MCF 10A (cell line): Measurements from ENCODE around the gene SDR39U1. TPM values are rescaled to one million over a fixed set of nuclear protein-coding genes. Genes with fewer than 3 reads are reported as not detected.
A peak's percentile ranks its signal among the peaks of the same experiment; 100 is the strongest.

ENCODE experiments used
- BruUV-seq: library from RNA; stranded (reverse); fragments of 400-500 nt; replicated peaks from 2 replicates; lab custom pipeline; 2021; lab: Mats Ljungman, UMichigan
- CTCF ChIA-PET: fragments of 300-600 bp; sonication (Branson Sonifier 250); formaldehyde crosslinking; extraction: SDS; loops from one replicate; lab custom pipeline; 2021; ENCODE audit warnings: antibody characterized with exemption, inconsistent platforms; lab: Yijun Ruan, JAX
- POLR2A ChIA-PET: fragments of 300-600, 350-650 bp; sonication (Branson Sonifier 250); formaldehyde crosslinking; extraction: SDS; loops from one replicate; lab custom pipeline; 2020; ENCODE audit warnings: antibody characterized with exemption, inconsistent platforms; lab: Yijun Ruan, JAX
- DNase-seq: peaks from one replicate; pipeline ENCODE4 v3.0.0-alpha.2; 2018; ENCODE audit not compliant: unreplicated experiment
- H3K27ac Mint-ChIP-seq: one replicate; pipeline ENCODE4 v1.8.0; 2022; ENCODE audit warnings: mild to moderate bottlenecking, low read depth, mixed read lengths; ENCODE audit not compliant: unreplicated experiment
- H3K27me3 Mint-ChIP-seq: one replicate; pipeline ENCODE4 v1.8.0; 2022; ENCODE audit warnings: mixed read lengths; ENCODE audit not compliant: insufficient read depth, unreplicated experiment
- H3K36me3 Mint-ChIP-seq: one replicate; pipeline ENCODE4 v1.8.0; 2022; ENCODE audit warnings: mild to moderate bottlenecking, moderate library complexity, mixed read lengths; ENCODE audit not compliant: insufficient read depth, unreplicated experiment
- H3K4me1 Mint-ChIP-seq: one replicate; pipeline ENCODE4 v1.8.0; 2022; ENCODE audit warnings: mixed read lengths; ENCODE audit not compliant: insufficient read depth, unreplicated experiment
- H3K4me3 Mint-ChIP-seq: one replicate; pipeline ENCODE4 v1.8.0; 2022; ENCODE audit warnings: mild to moderate bottlenecking, moderate library complexity, mixed read lengths; ENCODE audit not compliant: unreplicated experiment
- H3K9me3 Mint-ChIP-seq: one replicate; pipeline ENCODE4 v1.8.0; 2022; ENCODE audit warnings: mixed read lengths; ENCODE audit not compliant: unreplicated experiment
- CTCF ChIP-seq: fragments of 200-600 bp; IDR thresholded peaks from one replicate; pipeline ENCODE4 v1.8.0; 2022; ENCODE audit warnings: antibody characterized with exemption, mild to moderate bottlenecking; ENCODE audit not compliant: unreplicated experiment
- intact Hi-C: fragments of 100-400 bp; cut with micrococcal nuclease; formaldehyde crosslinking; loops from 2 replicates; pipeline ENCODE4 v1.14.1; 2022
- total RNA-seq: library from RNA; stranded (reverse); gene quantifications from 2 replicates; pipeline ENCODE4 v1.2.3, GENCODE V29; 2022

The SDR39U1 gene
- total RNA-seq, 1 experiment from 2014 or later = 58.7 TPM

DNA sequence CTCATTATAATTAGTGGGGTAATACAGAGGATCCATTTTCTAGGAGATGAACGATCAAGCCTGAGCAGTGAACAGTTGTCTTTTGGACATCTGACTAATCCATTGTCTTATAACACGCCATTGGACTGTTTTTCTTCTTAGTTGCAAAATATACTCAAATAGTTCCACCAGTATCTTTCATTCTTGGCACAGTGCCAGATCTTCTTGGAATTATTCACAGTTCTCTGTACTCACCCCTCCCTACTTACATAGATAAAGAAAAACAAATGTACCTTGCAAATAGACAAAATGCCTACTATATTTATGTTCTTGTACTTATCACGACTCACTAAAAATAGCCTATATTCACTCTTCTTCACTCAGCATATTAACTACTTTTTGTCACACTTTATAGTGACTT, 16.9 kb downstream of the SDR39U1 start:
- Mint-ChIP-seq H3K27ac (peak overlapping the region; percentile 80), H3K4me3 (no peak overlapping the region), H3K36me3 (no peaks in the 10 kb centered on the region), H3K4me1 (peaks cover 31% of the 10 kb centered on the region), H3K9me3 (no peaks in the 10 kb centered on the region), H3K27me3 (no peaks in the 10 kb centered on the region)
- POLR2A ChIA-PET = interaction anchor here (0.6 to 2.9 kb wide), 16 partner anchors 10 to 238 kb away, joined by 3 to 15 read pairs (median 4); partner anchors contain the start of genes LTB4R2 and SDR39U1
- peak; percentile 84 for DNase-seq
- no peak for TF ChIP-seq CTCF
- intact Hi-C loops = no loop called here
- BruUV-seq = no TSS peak
- CTCF ChIA-PET = interaction anchor here (0.9 to 4.6 kb wide), 16 partner anchors 11 to 128 kb away, joined by 3 to 41 read pairs (median 4); partner anchors contain the start of genes CIDEB and LTB4R2

- Mint-ChIP-seq H3K4me3 (no peak overlapping the region), H3K9me3 (no peaks in the 10 kb centered on the region), H3K4me1 (peaks cover 30% of the 10 kb centered on the region), H3K36me3 (no peaks in the 10 kb centered on the region), H3K27me3 (no peaks in the 10 kb centered on the region), H3K27ac (no peak overlapping the region)
- TF ChIP-seq CTCF = no peak
- intact Hi-C loops = no loop called here
- BruUV-seq = no TSS peak
- ChIA-PET CTCF (interaction anchor here (0.6 to 7.7 kb wide), 13 partner anchors 9 to 1047 kb away, joined by 3 to 82 read pairs (median 5); partner anchors contain the start of gene CIDEB), POLR2A (interaction anchor here (1.2 to 1.7 kb wide), 3 partner anchors 14 to 115 kb away, joined by 3 to 5 read pairs (median 5); partner anchors contain the start of gene CIDEB)
- DNase-seq = no peak
Measured at GRCh38 chr14:24422694-24423601, 19.6 kb downstream of the SDR39U1 start.

GRCh38 chr14:24422261-24422660, 20.3 kb downstream of the SDR39U1 start:
- Mint-ChIP-seq H3K9me3 (no peaks in the 10 kb centered on the region), H3K27me3 (no peaks in the 10 kb centered on the region), H3K27ac (no peak overlapping the region), H3K4me1 (peaks cover 30% of the 10 kb centered on the region), H3K4me3 (no peak overlapping the region), H3K36me3 (no peaks in the 10 kb centered on the region)
- BruUV-seq = no TSS peak
- POLR2A ChIA-PET = no interaction called here
- DNase-seq = no peak
- TF ChIP-seq CTCF = no peak
- intact Hi-C loops = no loop called here
- CTCF ChIA-PET = interaction anchor here (0.8 to 7.7 kb wide), 8 partner anchors 9 to 92 kb away, joined by 3 to 82 read pairs (median 6); no protein-coding TSS in a partner anchor

- H3K36me3 Mint-ChIP-seq = no peaks in the 10 kb centered on the region
- POLR2A ChIA-PET = interaction anchor here (0.7 to 1.8 kb wide), 4 partner anchors 8 to 39 kb away, joined by 3 to 9 read pairs (median 4); partner anchors contain the start of gene KHNYN
- H3K4me3 Mint-ChIP-seq = no peak overlapping the region
- H3K27me3 Mint-ChIP-seq = no peaks in the 10 kb centered on the region
- peak overlapping the region; percentile 42 for H3K27ac Mint-ChIP-seq
- BruUV-seq = no TSS peak
- peaks cover 11% of the 10 kb centered on the region for H3K4me1 Mint-ChIP-seq
- no peaks in the 10 kb centered on the region for H3K9me3 Mint-ChIP-seq
- intact Hi-C loops = no loop called here
- DNase-seq = peak; percentile 74
- CTCF ChIA-PET = interaction anchor here (0.6 to 7.7 kb wide), 12 partner anchors 10 to 1260 kb away, joined by 3 to 82 read pairs (median 6); no protein-coding TSS in a partner anchor
- no peak for TF ChIP-seq CTCF
Measured at GRCh38 chr14:24418492-24418873, 24.1 kb downstream of the SDR39U1 start.
